A549 (cell line): ENCODE measurements around the gene RPH3AL. TPM values are rescaled to one million over a fixed set of nuclear protein-coding genes. Genes with fewer than 3 reads are reported as not detected.

Experiments used
- ATAC-seq, 2 experiments: fragments of 200-7000 bp in 1 of 2; fragments of >200 bp in 1 of 2; cut with Nextera tagmentation in 1 of 2; cut with Tn5 transposase in 1 of 2; 3 replicates each; pipeline versions ENCODE4 v1.8.0 to v1.9.1; 2018 to 2020; ENCODE audit warnings: mild to moderate bottlenecking in 1 of 2, moderate library complexity in 1 of 2
- CTCF ChIA-PET: fragments of 300-600 bp; sonication (Branson Sonifier 250); formaldehyde crosslinking; extraction: SDS; loops from one replicate; lab custom pipeline; 2021; ENCODE audit warnings: antibody characterized with exemption, inconsistent platforms; lab: Yijun Ruan, JAX
- POLR2A ChIA-PET: fragments of 350-600 bp; formaldehyde crosslinking; extraction: SDS; loops from one replicate; lab custom pipeline; 2021; ENCODE audit warnings: antibody characterized with exemption, inconsistent platforms; lab: Yijun Ruan, JAX
- DNase-seq, 2 experiments: peaks; one replicate each; pipeline versions ENCODE4 v3.0.0 to v3.0.0-alpha.2; 2011 to 2016; ENCODE audit warnings: low read depth in 1 of 2, low spot score in 1 of 2
- FAIRE-seq: peaks from 2 replicates; lab custom pipeline; 2011; peaks lifted over from hg19 to GRCh38; lab: Jason Lieb, UNC
- H3K27ac ChIP-seq, 2 experiments: fragments of >200 bp; sonication (Bioruptor Twin); formaldehyde crosslinking; 3 replicates each; pipeline ENCODE4 v1.5.1; 2016 to 2017
- H3K4me1 ChIP-seq: fragments of >200 bp; sonication (Bioruptor Twin); formaldehyde crosslinking; 3 replicates; pipeline ENCODE4 v1.6.1; 2016
- H3K4me2 ChIP-seq: fragments of >200 bp; sonication (Bioruptor Twin); formaldehyde crosslinking; 3 replicates; pipeline ENCODE4 v1.6.1; 2016
- H3K4me3 ChIP-seq: fragments of >200 bp; sonication (Bioruptor Twin); formaldehyde crosslinking; 3 replicates; pipeline ENCODE4 v1.5.1; 2016
- H3K9me3 ChIP-seq: fragments of >200 bp; sonication (Bioruptor Twin); formaldehyde crosslinking; 3 replicates; pipeline ENCODE4 v1.6.1; 2016
- ELK1 ChIP-seq: fragments of 150-350 bp; IDR thresholded peaks from 2 replicates; pipeline ENCODE4 v1.6.1; 2014; ENCODE audit warnings: low read depth, mild to moderate bottlenecking, low read length
- FOSL2 ChIP-seq, 2 experiments: fragments of 450-650 bp in 1 of 2; fragments of >200 bp in 1 of 2; sonication (Bioruptor Twin) in 1 of 2; formaldehyde crosslinking; IDR thresholded peaks; 2 replicates each; pipeline versions ENCODE4 v1.5.0 to v1.6.1; 2016 to 2020; ENCODE audit warnings: mild to moderate bottlenecking in 1 of 2, moderate library complexity in 1 of 2
- FOXS1 ChIP-seq: fragments of 250-450 bp; sonication (Bioruptor Pico); IDR thresholded peaks from 2 replicates; pipeline ENCODE4 v1.5.0; 2020; ENCODE audit warnings: mild to moderate bottlenecking, moderate library complexity
- HOXB5 ChIP-seq: fragments of 250-450 bp; sonication (Bioruptor Pico); IDR thresholded peaks from 2 replicates; pipeline ENCODE4 v1.5.0; 2020; ENCODE audit warnings: mild to moderate bottlenecking, moderate library complexity
- KDM1A ChIP-seq: fragments of 200-600 bp; sonication (generic); IDR thresholded peaks from 2 replicates; pipeline ENCODE4 v1.6.1; 2016; ENCODE audit warnings: low read depth, mild to moderate bottlenecking
- NR3C1 ChIP-seq: fragments of >200 bp; sonication (Bioruptor Twin); formaldehyde crosslinking; IDR thresholded peaks from 3 replicates; pipeline ENCODE4 v1.6.1; 2017
- REST ChIP-seq: fragments of 200-600 bp; sonication (generic); IDR thresholded peaks from 2 replicates; pipeline ENCODE4 v1.6.1; 2016; ENCODE audit warnings: antibody characterized with exemption, mild to moderate bottlenecking, moderate library complexity
- SREBF2 ChIP-seq: fragments of 450-650 bp; IDR thresholded peaks from 2 replicates; pipeline ENCODE4 v1.6.1; 2014; ENCODE audit warnings: mild to moderate bottlenecking, moderate library complexity
- ZC3H11A ChIP-seq: fragments of 450-650 bp; IDR thresholded peaks from 2 replicates; pipeline ENCODE4 v1.6.1; 2014; ENCODE audit warnings: antibody characterized with exemption, mild to moderate bottlenecking
- ZFP36 ChIP-seq: fragments of 450-650 bp; IDR thresholded peaks from 2 replicates; pipeline ENCODE4 v1.6.1; 2014; ENCODE audit warnings: borderline replicate concordance; ENCODE audit not compliant: partially characterized antibody
- ZSCAN20 ChIP-seq: fragments of 250-450 bp; sonication (Bioruptor Pico); IDR thresholded peaks from 2 replicates; pipeline ENCODE4 v1.8.0; 2022; ENCODE audit warnings: mild to moderate bottlenecking, moderate library complexity
- WGBS: methylation state at CpG from one replicate; pipeline ENCODE4 v1.1.6; 2017; ENCODE audit errors: missing lambda C conversion rate; 5-methylcytosine and 5-hydroxymethylcytosine counted together
- polyA plus RNA-seq, 4 experiments: library from polyadenylated mRNA; depleted of rRNA in 3 of 4; stranded (reverse); fragments of >200 nt; fragmentation: RNase III in 1 of 4; extraction: RNeasy Plus Mini Kit Qiagen cat#74134 plus additional on column Dnase treatment in 1 of 4; gene quantifications; 2 replicates in 3 of 4; 3 replicates in 1 of 4; pipeline ENCODE4 v1.2.3, GENCODE V29; 2011 to 2017

The RPH3AL gene
- polyA plus RNA-seq, 2 of the 4 experiments (the other 2 are of a cell fraction): 23.3 to 31.1 TPM

- ATAC-seq (peak; percentile 9 to 14; a peak in 2 of 6 replicates), FAIRE-seq (no peak), DNase-seq (no peak)
- 83% methylated on average over 9 of the region's 9 CpGs for WGBS
- no peaks in the 10 kb centered on the region for H3K4me1 ChIP-seq
- TF ChIP-seq FOXS1 (CRISPR knock-in tag): no peak
- TF ChIP-seq, all 56 proteins: peak for 0
- Histone ChIP-seq H3K4me2 (no peak overlapping the region), H3K4me3 (no peak overlapping the region), H3K27ac (no peak overlapping the region), H3K9me3 (peaks cover 5% of the 10 kb centered on the region; the same call in 1 of the 3 replicates)
- ChIA-PET POLR2A (no interaction called here), CTCF (interaction anchor here (1.3 kb wide), 1 partner anchor 105 kb away, joined by 4 read pairs; no protein-coding TSS in a partner anchor)
Observed at GRCh38 chr17:313911-314613, 38.5 kb downstream of the RPH3AL start.

- ATAC-seq (no peak), FAIRE-seq (no peak)
- POLR2A ChIA-PET: no interaction called here
- CTCF ChIA-PET: interaction anchor here (0.5 to 2.0 kb wide), 5 partner anchors 11 to 168 kb away, joined by 3 to 7 read pairs (median 4); no protein-coding TSS in a partner anchor
- H3K4me2 ChIP-seq: no peak overlapping the region
- TF ChIP-seq ELK1 (no peak), SREBF2 (no peak)
- TF ChIP-seq, all 56 proteins: peak for 0
- Histone ChIP-seq H3K4me1 (0 out of 3 replicates have a peak, but pooled peaks cover 4% of the 10 kb centered on the region), H3K27ac (no peak overlapping the region), H3K4me3 (no peak overlapping the region), H3K9me3 (peaks cover 5% of the 10 kb centered on the region; the same call in 1 of the 3 replicates)
- DNase-seq: no peak
- WGBS: 82% methylated on average over 10 of the region's 10 CpGs
Observed at GRCh38 chr17:313231-313630, 39.4 kb downstream of the RPH3AL start.

- POLR2A ChIA-PET: no interaction called here
- H3K4me3 ChIP-seq: no peak overlapping the region
- no peak overlapping the region for H3K4me2 ChIP-seq
- DNase-seq (no peak), ATAC-seq (no peak), FAIRE-seq (no peak)
- no peak overlapping the region for H3K27ac ChIP-seq
- peaks cover 5% of the 10 kb centered on the region; the same call in 1 of the 3 replicates for H3K9me3 ChIP-seq
- WGBS: 90% methylated on average over 18 of the region's 18 CpGs
- CTCF ChIA-PET: interaction anchor here (0.5 to 2.0 kb wide), 8 partner anchors 11 to 598 kb away, joined by 3 to 7 read pairs (median 4); no protein-coding TSS in a partner anchor
- TF ChIP-seq KDM1A: 0 out of 2 replicates have a peak, but pooled peaks have one; percentile 29
- TF ChIP-seq HOXB5 (CRISPR knock-in tag): no peak
- H3K4me1 ChIP-seq: 0 out of 3 replicates have a peak, but pooled peaks cover 4% of the 10 kb centered on the region
Observed at GRCh38 chr17:312476-313148, 40.0 kb downstream of the RPH3AL start.

- no peak for DNase-seq
- no peak overlapping the region for H3K4me2 ChIP-seq
- H3K4me3 ChIP-seq: no peak overlapping the region
- no peak for ATAC-seq
- FAIRE-seq: no peak
- WGBS: 93% methylated on average over 20 of the region's 20 CpGs
- CTCF ChIA-PET: interaction anchor here (0.6 to 2.0 kb wide), 5 partner anchors 8 to 120 kb away, joined by 3 to 7 read pairs (median 3); no protein-coding TSS in a partner anchor
- no peak overlapping the region for H3K27ac ChIP-seq
- no peak for TF ChIP-seq ZC3H11A
- TF ChIP-seq ZFP36: peak; percentile 70
- TF ChIP-seq FOSL2 (IDR thresholded peaks at IDR 0.05): no peak
- no peak for TF ChIP-seq FOSL2 (CRISPR knock-in tag; IDR thresholded peaks at IDR 0.05)
- TF ChIP-seq ZSCAN20 (CRISPR knock-in tag): no peak
- no peak for TF ChIP-seq NR3C1
- no peak for TF ChIP-seq REST
- H3K9me3 ChIP-seq: peaks cover 5% of the 10 kb centered on the region; the same call in 1 of the 3 replicates
- 0 out of 3 replicates have a peak, but pooled peaks cover 4% of the 10 kb centered on the region for H3K4me1 ChIP-seq
- POLR2A ChIA-PET: no interaction called here
Observed at GRCh38 chr17:311119-311782, 41.4 kb downstream of the RPH3AL start.
